HepG2 (cell line): ENCODE results near the gene NUDT17.

Source experiments
- ASH2L ChIP-seq: fragments of 300-600, 200-600 bp; sonication (generic); IDR thresholded peaks from 2 replicates; pipeline ENCODE4 v1.7.0; 2017; ENCODE audit warnings: low read depth, mild to moderate bottlenecking, moderate library complexity, mixed read lengths, low read length; ENCODE audit not compliant: insufficient read length
- ATF2 ChIP-seq: sonication (generic); formaldehyde crosslinking; IDR thresholded peaks from 2 replicates; pipeline ENCODE4 v1.4.0; 2020; ENCODE audit warnings: missing genetic modification reagents
- CTCF ChIP-seq: sonication (generic); formaldehyde crosslinking; IDR thresholded peaks from 2 replicates; pipeline ENCODE4 v1.5.0; 2020; ENCODE audit warnings: mild to moderate bottlenecking, missing genetic modification reagents, moderate library complexity
- MYC ChIP-seq: sonication (generic); formaldehyde crosslinking; IDR thresholded peaks from 2 replicates; pipeline ENCODE4 v1.9.0; 2021; ENCODE audit warnings: missing genetic modification reagents, borderline replicate concordance
- POLR2AphosphoS5 ChIP-seq: IDR thresholded peaks from 2 replicates; pipeline ENCODE4 v1.6.1; 2012; ENCODE audit warnings: low read depth, low read length
- ZNF674 ChIP-seq: sonication (generic); formaldehyde crosslinking; IDR thresholded peaks from 2 replicates; pipeline ENCODE4 v1.5.0; 2020; ENCODE audit warnings: low read depth, mild to moderate bottlenecking, missing genetic modification reagents
- ZNF740 ChIP-seq: sonication (generic); formaldehyde crosslinking; IDR thresholded peaks from 2 replicates; pipeline ENCODE4 v1.4.0; 2020; ENCODE audit warnings: missing genetic modification reagents

GRCh38 chr1:145858901-145859490 lies 13.6 kb downstream of the NUDT17 start, which contains the start of gene PIAS3:
- TF ChIP-seq ASH2L (peak; percentile 60), ATF2 (no peak), MYC (CRISPR knock-in tag) (no peak), POLR2AphosphoS5 (no peak), CTCF (CRISPR knock-in tag) (no peak), ZNF674 (CRISPR knock-in tag) (no peak), ZNF740 (no peak)
